ENCODE data around the gene NTM. TPM values are rescaled to one million over a fixed set of nuclear protein-coding genes. Genes with fewer than 3 reads are reported as not detected.

Gene NTM
- total RNA-seq, 1 experiment from 2014 or later = 9.9 TPM

DNA sequence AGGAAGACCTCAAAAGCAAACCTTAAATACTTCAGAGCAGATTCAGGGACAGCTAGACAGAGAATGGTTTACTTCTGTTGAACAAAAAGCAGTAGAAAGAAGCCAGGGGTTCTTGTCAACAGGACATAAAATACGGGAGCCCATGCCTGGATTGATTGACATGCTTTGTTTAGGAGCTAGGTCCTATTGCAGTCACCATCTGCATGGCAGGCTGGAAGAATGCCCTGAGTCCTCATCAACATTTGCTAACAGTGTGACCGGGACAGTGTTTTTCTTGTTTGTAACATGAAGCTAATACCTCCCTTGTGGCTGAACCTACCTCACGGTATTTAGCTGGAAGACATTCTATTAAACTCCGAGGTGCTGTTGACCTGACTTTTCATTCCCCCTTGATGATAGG lies 225.4 kb downstream of the NTM start:
- no peak overlapping the region for H2AK5ac ChIP-seq (ENCODE audit: insufficient read length, low read length)
- H3K79me1 ChIP-seq (ENCODE audit: insufficient read depth, low read depth, low read length, poor library complexity, severe bottlenecking) = no peaks in the 10 kb centered on the region
- H3K56ac ChIP-seq (ENCODE audit: insufficient read length, low read depth, low read length) = no peak overlapping the region
- no peak overlapping the region for H3K9ac ChIP-seq (ENCODE audit: extremely low read depth, insufficient read length, low read length)
- no peak overlapping the region for H4K5ac ChIP-seq (ENCODE audit: insufficient read length, low read depth, low read length)
- no peaks in the 10 kb centered on the region for H3K79me2 ChIP-seq (ENCODE audit: insufficient read depth, low read length)
- no peak overlapping the region for H2BK15ac ChIP-seq (ENCODE audit: low read depth, low read length)
- Mint-ChIP-seq H3K4me1 (peaks cover 46 to 63% of the 10 kb centered on the region in 2 experiments), H3K27me3 (ENCODE audit: low read depth) (peaks cover 8% of the 10 kb centered on the region), H3K4me3 (no peak overlapping the region), H3K27ac (no peak overlapping the region; a peak in 1 of 7 replicates), H3K9me3 (no peaks in the 10 kb centered on the region), H3K36me3 (ENCODE audit: insufficient read depth in 1 of 3, low read depth in 3 of 3) (no peaks in the 10 kb centered on the region)
- H3K23me2 ChIP-seq (ENCODE audit: insufficient read length, low read depth, low read length, poor library complexity, severe bottlenecking) = no peaks in the 10 kb centered on the region
- H3T11ph ChIP-seq (ENCODE audit: low read length) = no peak overlapping the region
- H3K14ac ChIP-seq (ENCODE audit: insufficient read depth, low read length) = no peak overlapping the region
- no peak overlapping the region for H2BK120ac ChIP-seq (ENCODE audit: low read depth, low read length, poor library complexity, severe bottlenecking)
- no peaks in the 10 kb centered on the region for H3K9me3 ChIP-seq (ENCODE audit: control insufficient read depth, low read depth, low read length)
- H2BK5ac ChIP-seq (ENCODE audit: insufficient read length, low read length) = no peak overlapping the region
- H3K4ac ChIP-seq (ENCODE audit: low read depth, low read length) = no peak overlapping the region
- TF ChIP-seq, protein P1, sequence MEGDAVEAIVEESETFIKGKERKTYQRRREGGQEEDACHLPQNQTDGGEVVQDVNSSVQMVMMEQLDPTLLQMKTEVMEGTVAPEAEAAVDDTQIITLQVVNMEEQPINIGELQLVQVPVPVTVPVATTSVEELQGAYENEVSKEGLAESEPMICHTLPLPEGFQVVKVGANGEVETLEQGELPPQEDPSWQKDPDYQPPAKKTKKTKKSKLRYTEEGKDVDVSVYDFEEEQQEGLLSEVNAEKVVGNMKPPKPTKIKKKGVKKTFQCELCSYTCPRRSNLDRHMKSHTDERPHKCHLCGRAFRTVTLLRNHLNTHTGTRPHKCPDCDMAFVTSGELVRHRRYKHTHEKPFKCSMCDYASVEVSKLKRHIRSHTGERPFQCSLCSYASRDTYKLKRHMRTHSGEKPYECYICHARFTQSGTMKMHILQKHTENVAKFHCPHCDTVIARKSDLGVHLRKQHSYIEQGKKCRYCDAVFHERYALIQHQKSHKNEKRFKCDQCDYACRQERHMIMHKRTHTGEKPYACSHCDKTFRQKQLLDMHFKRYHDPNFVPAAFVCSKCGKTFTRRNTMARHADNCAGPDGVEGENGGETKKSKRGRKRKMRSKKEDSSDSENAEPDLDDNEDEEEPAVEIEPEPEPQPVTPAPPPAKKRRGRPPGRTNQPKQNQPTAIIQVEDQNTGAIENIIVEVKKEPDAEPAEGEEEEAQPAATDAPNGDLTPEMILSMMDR (conservative IDR thresholded peaks at IDR 0.05) = no peak
- H3K4me1 ChIP-seq (ENCODE audit: insufficient read depth, low read length) = peaks cover under 1% of the 10 kb centered on the region
- H4K8ac ChIP-seq (replicated peaks; ENCODE audit: insufficient read length, low read depth, low read length) = no peak overlapping the region
- H3K18ac ChIP-seq (ENCODE audit: insufficient read length, low read depth, low read length) = no peak overlapping the region
- H2BK12ac ChIP-seq (ENCODE audit: insufficient read length, low read depth, low read length) = no peak overlapping the region
- no peaks in the 10 kb centered on the region for H4K20me1 ChIP-seq (ENCODE audit: control insufficient read depth, insufficient read depth, insufficient read length)
- H4K91ac ChIP-seq (ENCODE audit: insufficient read length, low read depth, low read length) = no peak overlapping the region
- no peak overlapping the region for H3K23ac ChIP-seq (ENCODE audit: insufficient read length, low read depth, low read length)
- no peak overlapping the region for H2AFZ ChIP-seq (ENCODE audit: low read length)
- no peak overlapping the region for H3K4me2 ChIP-seq (ENCODE audit: insufficient read depth, insufficient read length, low read length)
- no peak for DNase-seq
- no peak overlapping the region for H3K27ac ChIP-seq (ENCODE audit: insufficient read length, low read depth, low read length)
- WGBS (ENCODE audit: extremely low coverage, insufficient read length, low lambda C conversion rate) = no CpG with 5 or more reads among the region's 4 CpGs
- H3K27me3 ChIP-seq (ENCODE audit: insufficient read depth, low read length) = no peaks in the 10 kb centered on the region
- no peak overlapping the region for H2BK20ac ChIP-seq (ENCODE audit: low read depth, low read length, poor library complexity, severe bottlenecking)
